ENCODE measurements around the gene HP.
A peak's percentile ranks its signal among the peaks of the same experiment; 100 is the strongest.

HP gene

DNA sequence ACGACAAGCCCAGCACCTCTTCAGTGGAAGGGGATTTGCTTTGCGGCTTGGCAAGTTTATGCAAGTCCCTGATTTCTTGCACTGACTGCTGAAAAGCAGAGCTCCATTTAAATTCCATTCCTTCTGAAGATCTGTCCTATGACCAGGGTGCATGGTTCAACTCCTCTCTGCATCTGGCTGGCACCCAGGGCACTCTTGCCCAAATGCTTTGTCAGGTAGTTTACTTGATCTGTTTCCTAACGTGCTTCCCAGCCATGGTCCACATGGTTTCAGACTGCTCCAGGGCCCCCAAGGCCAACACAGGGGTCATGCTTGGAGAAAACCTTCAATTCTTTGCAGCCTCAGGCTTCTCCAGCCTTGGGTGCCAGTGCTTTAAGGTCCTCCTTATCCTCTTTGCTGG, 11.2 kb upstream of the HP start:
- no peak for DNase-seq (ENCODE audit: low read depth in 2 of 2)
- TF ChIP-seq, protein P1, sequence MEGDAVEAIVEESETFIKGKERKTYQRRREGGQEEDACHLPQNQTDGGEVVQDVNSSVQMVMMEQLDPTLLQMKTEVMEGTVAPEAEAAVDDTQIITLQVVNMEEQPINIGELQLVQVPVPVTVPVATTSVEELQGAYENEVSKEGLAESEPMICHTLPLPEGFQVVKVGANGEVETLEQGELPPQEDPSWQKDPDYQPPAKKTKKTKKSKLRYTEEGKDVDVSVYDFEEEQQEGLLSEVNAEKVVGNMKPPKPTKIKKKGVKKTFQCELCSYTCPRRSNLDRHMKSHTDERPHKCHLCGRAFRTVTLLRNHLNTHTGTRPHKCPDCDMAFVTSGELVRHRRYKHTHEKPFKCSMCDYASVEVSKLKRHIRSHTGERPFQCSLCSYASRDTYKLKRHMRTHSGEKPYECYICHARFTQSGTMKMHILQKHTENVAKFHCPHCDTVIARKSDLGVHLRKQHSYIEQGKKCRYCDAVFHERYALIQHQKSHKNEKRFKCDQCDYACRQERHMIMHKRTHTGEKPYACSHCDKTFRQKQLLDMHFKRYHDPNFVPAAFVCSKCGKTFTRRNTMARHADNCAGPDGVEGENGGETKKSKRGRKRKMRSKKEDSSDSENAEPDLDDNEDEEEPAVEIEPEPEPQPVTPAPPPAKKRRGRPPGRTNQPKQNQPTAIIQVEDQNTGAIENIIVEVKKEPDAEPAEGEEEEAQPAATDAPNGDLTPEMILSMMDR (IDR thresholded peaks at IDR 0.05; ENCODE audit: low read depth, low read length): no peak
- H3K4me3 ChIP-seq (replicated peaks in 1 of 2; ENCODE audit: low read depth in 2 of 2, low read length in 2 of 2): no peak overlapping the region

- H3K4me3 ChIP-seq (replicated peaks in 1 of 2; ENCODE audit: low read depth in 2 of 2, low read length in 2 of 2): no peak overlapping the region
- no peak for DNase-seq (ENCODE audit: low read depth in 2 of 2)
- TF ChIP-seq, protein P1 (IDR thresholded peaks at IDR 0.05; ENCODE audit: low read depth, low read length): no peak
Observed at GRCh38 chr16:72043539-72043938, 10.8 kb upstream of the HP start.

DNA sequence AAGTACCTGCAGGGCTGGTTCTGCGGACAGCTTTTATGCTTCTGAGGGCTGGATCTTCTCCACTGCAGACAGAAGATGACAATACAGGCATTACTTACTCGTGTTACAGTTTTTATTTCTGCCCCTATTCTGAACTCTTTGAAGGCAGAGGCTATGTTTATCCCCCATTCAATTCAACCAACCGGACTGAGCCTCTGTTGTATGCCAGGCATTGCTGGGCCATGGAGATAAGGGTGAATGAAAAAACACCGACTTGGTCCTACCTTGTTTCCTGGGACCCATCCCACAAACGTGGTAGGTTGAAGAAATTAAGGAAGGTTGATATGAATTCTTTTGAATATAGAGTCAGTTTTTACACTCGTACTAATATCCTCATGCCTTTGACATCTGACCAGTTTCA, 10.0 kb upstream of the HP start:
- TF ChIP-seq, protein P1 (IDR thresholded peaks at IDR 0.05; ENCODE audit: low read depth, low read length): no peak
- no peak for DNase-seq (ENCODE audit: low read depth in 2 of 2)
- H3K4me3 ChIP-seq (replicated peaks in 1 of 2; ENCODE audit: low read depth in 2 of 2, low read length in 2 of 2): no peak overlapping the region

GRCh38 chr16:72044825-72045359, 9.4 kb upstream of the HP start:
- H3K4me3 ChIP-seq (replicated peaks in 1 of 2; ENCODE audit: low read depth in 2 of 2, low read length in 2 of 2): no peak overlapping the region
- TF ChIP-seq, protein P1 (IDR thresholded peaks at IDR 0.05; ENCODE audit: low read depth, low read length): no peak
- DNase-seq (ENCODE audit: low read depth in 2 of 2): no peak

- no peak overlapping the region for H3K4me3 ChIP-seq (replicated peaks in 1 of 2; ENCODE audit: low read depth in 2 of 2, low read length in 2 of 2)
- no peak for DNase-seq (ENCODE audit: low read depth in 2 of 2)
- TF ChIP-seq, protein P1 (IDR thresholded peaks at IDR 0.05; ENCODE audit: low read depth, low read length): no peak
Observed at GRCh38 chr16:72049110-72049509, 5.2 kb upstream of the HP start.

DNA sequence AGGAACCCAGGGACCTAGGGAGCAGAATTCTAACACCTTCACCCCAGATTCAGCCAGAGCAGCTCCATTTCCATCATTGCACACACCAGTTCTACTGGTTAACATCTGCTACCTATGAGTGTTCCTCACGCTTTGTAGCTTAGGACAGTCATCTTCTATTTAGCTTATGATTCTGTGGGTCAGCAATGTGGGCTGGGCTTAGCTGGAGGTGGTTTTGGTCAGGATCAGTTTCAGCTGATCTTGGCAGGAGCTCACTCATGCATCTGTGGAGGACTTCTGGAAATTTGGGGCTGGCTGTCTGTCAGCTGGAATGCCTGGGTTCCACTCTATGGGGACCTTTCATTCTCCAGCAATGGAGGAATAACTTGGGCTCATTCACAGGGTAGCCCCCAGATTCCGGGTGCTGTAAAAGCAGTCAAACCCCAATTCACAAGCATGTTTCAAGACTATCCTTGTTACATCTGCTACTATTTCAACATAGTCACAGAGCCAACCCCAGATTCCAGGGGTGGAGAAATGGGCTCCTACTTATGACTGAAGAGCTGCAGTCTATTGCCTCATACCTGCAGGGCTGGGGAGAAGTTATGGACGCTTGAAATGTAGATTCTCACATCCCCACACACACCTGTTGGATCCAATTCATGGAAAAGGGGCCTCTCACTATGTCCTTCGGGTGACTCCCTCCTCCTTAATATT, 3.4 kb upstream of the HP start:
- DNase-seq (ENCODE audit: low read depth in 2 of 2): peak in 1 of 2 donors; percentile 15
- TF ChIP-seq, protein P1 (IDR thresholded peaks at IDR 0.05; ENCODE audit: low read depth, low read length): no peak
- no peak overlapping the region for H3K4me3 ChIP-seq (replicated peaks in 1 of 2; ENCODE audit: low read depth in 2 of 2, low read length in 2 of 2)

All from cardiac fibroblast (primary cell).